Hepatocyte (in vitro differentiated cells): ENCODE results near the gene TM4SF4. TPM values are rescaled to one million over a fixed set of nuclear protein-coding genes. Genes with fewer than 3 reads are reported as not detected.
A peak's percentile ranks its signal among the peaks of the same experiment; 100 is the strongest.

Experiments
- DNase-seq: peaks from one replicate; pipeline ENCODE4 v3.0.0-alpha.2; 2016; ENCODE audit warnings: low spot score
- H2AFZ ChIP-seq: fragments of 200-600 bp; sonication (generic); 2 replicates; pipeline ENCODE4 v1.6.0; 2016; ENCODE audit warnings: antibody characterized with exemption, mild to moderate bottlenecking
- H3K27ac ChIP-seq: fragments of 200-600 bp; sonication (generic); 2 replicates; pipeline ENCODE4 v1.5.1; 2016; ENCODE audit warnings: mild to moderate bottlenecking
- H3K27me3 ChIP-seq: fragments of 200-600 bp; sonication (generic); 2 replicates; pipeline ENCODE4 v1.6.1; 2016
- H3K36me3 ChIP-seq: fragments of 200-600 bp; sonication (generic); replicated peaks from 2 replicates; pipeline ENCODE4 v1.5.1; 2016; ENCODE audit warnings: low read depth; ENCODE audit not compliant: insufficient read depth
- H3K4me1 ChIP-seq: fragments of 200-600 bp; sonication (generic); 2 replicates; pipeline ENCODE4 v1.5.1; 2016; ENCODE audit warnings: mild to moderate bottlenecking, moderate library complexity; ENCODE audit not compliant: insufficient read depth
- H3K4me2 ChIP-seq: fragments of 200-600 bp; sonication (generic); 2 replicates; pipeline ENCODE4 v1.6.0; 2016
- H3K4me3 ChIP-seq: fragments of 200-600 bp; sonication (generic); 2 replicates; pipeline ENCODE4 v1.5.1; 2016; ENCODE audit warnings: mild to moderate bottlenecking
- H3K79me2 ChIP-seq: fragments of 200-600 bp; sonication (generic); 2 replicates; pipeline ENCODE4 v1.6.0; 2017; ENCODE audit warnings: mild to moderate bottlenecking
- H3K9me2 ChIP-seq: fragments of 200-600 bp; sonication (generic); replicated peaks from 2 replicates; pipeline ENCODE4 v1.6.0; 2017; ENCODE audit warnings: mild to moderate bottlenecking; ENCODE audit not compliant: insufficient read depth
- H3K9me3 ChIP-seq: fragments of 200-600 bp; sonication (generic); 2 replicates; pipeline ENCODE4 v1.5.1; 2016; ENCODE audit warnings: low read depth, mild to moderate bottlenecking
- H4K20me1 ChIP-seq: fragments of 200-600 bp; sonication (generic); 2 replicates; pipeline ENCODE4 v1.6.0; 2016; ENCODE audit warnings: mild to moderate bottlenecking; ENCODE audit not compliant: insufficient read depth, poor library complexity, severe bottlenecking
- CTCF ChIP-seq: fragments of 200-600 bp; sonication (generic); IDR thresholded peaks from 2 replicates; pipeline ENCODE4 v1.5.1; 2016; ENCODE audit warnings: antibody characterized with exemption, mild to moderate bottlenecking; ENCODE audit not compliant: poor library complexity
- EZH2 ChIP-seq: fragments of 200-600 bp; sonication (generic); IDR thresholded peaks from 2 replicates; pipeline ENCODE4 v1.6.1; 2016; ENCODE audit warnings: antibody characterized with exemption, mild to moderate bottlenecking, borderline replicate concordance
- EZH2phosphoT487 ChIP-seq: fragments of 200-600 bp; sonication (generic); IDR thresholded peaks from one replicate; pipeline ENCODE4 v1.6.1; 2018; ENCODE audit warnings: antibody characterized with exemption, mild to moderate bottlenecking, low read depth, moderate library complexity; ENCODE audit not compliant: unreplicated experiment, severe bottlenecking
- WGBS: methylation state at CpG from one replicate; pipeline ENCODE4 v1.1.6; 2016; ENCODE audit warnings: low lambda C conversion rate; ENCODE audit errors: missing lambda C conversion rate; 5-methylcytosine and 5-hydroxymethylcytosine counted together
- polyA plus RNA-seq: library from polyadenylated mRNA; unstranded; fragments of >200 nt; fragmentation: Nextera tagmentation; extraction: Ambion mirVana; gene quantifications from 2 replicates; pipeline ENCODE4 v1.2.1, GENCODE V29; 2016
- total RNA-seq: library from RNA; depleted of rRNA; stranded (reverse); fragments of >200 nt; gene quantifications from 2 replicates; pipeline ENCODE4 v1.2.3, GENCODE V29; 2014

TM4SF4 gene
- total and polyA plus RNA-seq, 2 experiments from 2014 or later, result 434 to 763 TPM

DNA sequence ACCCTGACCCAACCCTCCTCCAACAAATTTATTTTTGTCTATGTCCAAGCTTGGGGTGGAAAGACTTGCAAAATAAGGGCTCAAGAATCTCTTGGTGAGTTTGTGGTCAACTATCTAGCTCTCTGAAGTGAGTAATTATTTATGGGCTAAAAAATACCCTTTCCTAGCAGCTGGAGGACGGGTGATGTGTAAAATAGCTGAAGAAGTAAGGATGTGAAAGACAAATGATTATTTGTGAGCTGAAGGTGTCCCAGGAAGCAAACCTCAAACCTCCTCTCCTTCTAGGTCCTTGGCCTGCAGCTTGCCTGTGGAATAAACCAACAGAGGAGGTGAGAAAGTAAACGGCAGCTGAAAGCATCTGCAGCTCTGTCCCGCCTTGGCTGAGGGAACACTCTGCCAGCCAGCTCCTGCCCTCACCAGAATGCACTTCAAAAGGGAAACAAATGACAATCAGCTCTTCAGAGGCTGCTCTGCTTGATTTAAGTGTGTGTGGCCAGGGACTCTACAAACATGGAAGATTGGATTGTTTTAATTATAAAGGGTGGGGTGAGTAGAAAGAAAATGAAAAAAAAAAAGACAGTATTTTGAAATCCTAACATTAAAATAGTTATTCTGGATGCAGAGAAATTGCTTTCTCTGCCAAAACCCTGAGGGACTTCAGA is 60.3 kb downstream of the TM4SF4 start:
- no peak for DNase-seq
- Histone ChIP-seq H3K4me2 (peak overlapping the region; percentile 20), H3K79me2 (peaks cover 65% of the 10 kb centered on the region)

GRCh38 chr3:149535333-149535685 is 60.8 kb downstream of the TM4SF4 start:
- DNase-seq, result no peak
- Histone ChIP-seq H4K20me1 (no peaks in the 10 kb centered on the region), H3K9me3 (no peaks in the 10 kb centered on the region), H3K4me1 (peaks cover 33% of the 10 kb centered on the region), H3K36me3 (no peaks in the 10 kb centered on the region), H3K4me2 (peak overlapping the region; percentile 20), H2AFZ (no peak overlapping the region), H3K27ac (peak overlapping the region; percentile 40), H3K79me2 (peaks cover 68% of the 10 kb centered on the region), H3K27me3 (no peaks in the 10 kb centered on the region), H3K4me3 (no peak overlapping the region), H3K9me2 (no peaks in the 10 kb centered on the region)
- 60% methylated on average over 8 of the region's 8 CpGs for WGBS
- TF ChIP-seq EZH2 (no peak), CTCF (no peak), EZH2phosphoT487 (no peak)

More for the DNA sequence above, 60.3 kb downstream of the TM4SF4 start:
- no peak for TF ChIP-seq EZH2phosphoT487
- no peak for TF ChIP-seq CTCF
- TF ChIP-seq EZH2, result no peak
- no peaks in the 10 kb centered on the region for H3K27me3 ChIP-seq
- H4K20me1 ChIP-seq, result no peaks in the 10 kb centered on the region
- no peaks in the 10 kb centered on the region for H3K9me3 ChIP-seq
- no peaks in the 10 kb centered on the region for H3K9me2 ChIP-seq
- H3K36me3 ChIP-seq, result no peaks in the 10 kb centered on the region
- H3K27ac ChIP-seq, result peak overlapping the region; percentile 40
- peaks cover 30% of the 10 kb centered on the region for H3K4me1 ChIP-seq
- WGBS, result 26% methylated on average over 3 of the region's 3 CpGs
- H3K4me3 ChIP-seq, result no peak overlapping the region
- H2AFZ ChIP-seq, result no peak overlapping the region

DNA sequence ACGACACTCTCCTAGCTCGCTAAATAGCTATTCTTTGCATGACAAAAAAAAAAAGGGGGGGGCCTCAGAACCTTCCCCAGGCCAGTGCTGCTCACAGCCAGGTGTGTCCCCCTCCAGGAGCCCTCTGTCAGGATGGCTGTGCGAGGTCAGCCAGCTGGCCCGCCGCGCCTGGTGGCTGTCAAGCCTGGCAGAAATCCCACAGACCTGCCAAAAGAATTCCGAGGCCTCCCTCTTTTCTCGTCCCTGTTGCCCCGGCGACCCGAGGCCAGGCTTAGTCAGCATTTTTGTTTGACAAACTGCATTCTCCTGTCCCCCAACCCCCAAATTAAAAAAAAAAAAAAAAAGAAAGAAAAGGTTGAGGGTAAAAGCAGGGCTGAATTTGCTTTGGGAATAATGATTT is 61.9 kb downstream of the TM4SF4 start:
- Histone ChIP-seq H3K9me2 (no peaks in the 10 kb centered on the region), H3K27me3 (no peaks in the 10 kb centered on the region), H3K36me3 (no peaks in the 10 kb centered on the region), H3K4me1 (peaks cover 35% of the 10 kb centered on the region), H3K27ac (peak overlapping the region; percentile 40), H3K4me2 (peak overlapping the region; percentile 60), H3K4me3 (no peak overlapping the region), H4K20me1 (no peaks in the 10 kb centered on the region), H3K9me3 (no peaks in the 10 kb centered on the region), H2AFZ (no peak overlapping the region), H3K79me2 (peaks cover 64% of the 10 kb centered on the region)
- TF ChIP-seq CTCF (no peak), EZH2phosphoT487 (no peak), EZH2 (no peak)
- 37% methylated on average over 11 of the region's 11 CpGs for WGBS
- peak; percentile 39 for DNase-seq

GRCh38 chr3:149538371-149538770 is 63.9 kb downstream of the TM4SF4 start:
- Histone ChIP-seq H3K79me2 (peaks cover 51% of the 10 kb centered on the region), H4K20me1 (no peaks in the 10 kb centered on the region), H3K9me2 (no peaks in the 10 kb centered on the region), H3K27ac (no peak overlapping the region), H3K9me3 (no peaks in the 10 kb centered on the region), H3K4me1 (peaks cover 44% of the 10 kb centered on the region), H3K4me3 (no peak overlapping the region), H3K27me3 (no peaks in the 10 kb centered on the region), H3K36me3 (no peaks in the 10 kb centered on the region), H3K4me2 (no peak overlapping the region), H2AFZ (no peak overlapping the region)
- no peak for TF ChIP-seq EZH2phosphoT487
- TF ChIP-seq CTCF, result no peak
- TF ChIP-seq EZH2, result no peak
- 76% methylated on average over 1 of the region's 1 CpG for WGBS
- no peak for DNase-seq
